GM11168 (cell line): ENCODE results near the gene DNAAF3.
"Not testable (repeated sequence)": the region's sequence is repeated elsewhere in the genome, so short reads cannot be mapped to it uniquely, and the experiment has no call there.

Source experiments
- in situ Hi-C: fragments of 300-500 bp; cut with MboI; formaldehyde crosslinking; loops from one replicate; pipeline ENCODE4 v1.12.0; 2022; ENCODE audit warnings: low sequenced_read_pairs; ENCODE audit not compliant: unreplicated experiment

The DNAAF3 gene

DNA sequence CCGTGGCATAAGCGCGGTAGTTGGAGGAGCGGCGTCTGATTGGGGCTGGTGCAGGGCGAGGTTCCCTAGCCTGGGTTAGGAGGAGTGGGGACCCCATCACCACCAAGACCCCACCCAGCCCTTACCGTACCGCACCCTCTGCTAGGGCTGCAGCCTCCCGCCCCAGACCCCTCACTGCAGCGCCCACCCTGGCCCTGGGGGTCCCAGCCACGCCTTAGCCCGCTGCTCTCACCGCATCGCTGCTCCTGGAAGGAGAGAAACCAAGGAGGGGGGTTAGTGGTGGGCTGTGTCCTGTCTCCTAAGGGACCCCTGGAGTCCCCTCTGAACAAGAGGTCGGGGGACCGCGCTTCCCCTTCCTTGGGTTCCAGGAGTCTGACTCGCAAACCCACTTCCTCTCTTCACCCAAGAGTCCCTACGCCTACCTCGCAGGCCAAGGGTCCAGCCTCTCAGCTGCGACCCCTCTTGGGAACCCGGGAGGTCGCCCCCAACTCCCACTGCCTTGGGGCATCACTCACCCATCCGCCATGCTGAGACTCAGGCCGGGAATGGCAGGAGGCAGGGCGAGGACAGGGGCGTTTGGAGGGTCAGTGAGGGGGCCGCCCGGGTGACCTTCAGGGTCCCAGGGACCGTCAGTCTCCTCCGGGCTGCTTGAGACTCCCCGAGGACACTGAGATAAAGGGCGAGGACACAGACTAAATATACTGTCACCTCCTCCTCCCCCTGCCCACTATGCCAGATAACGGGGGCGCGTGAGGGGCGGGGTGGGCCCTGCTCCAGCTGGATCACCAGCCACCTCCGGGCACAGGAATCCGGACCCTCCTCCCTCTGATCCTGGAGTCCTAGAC lies 9.1 kb downstream of the DNAAF3 start, which contains the start of gene TNNI3:
Gene TNNI3, minus strand, starts transcription at position 669 of the 845 bp plus-strand sequence. Its CDS starts 143 bp downstream, at position 526.
- in situ Hi-C loops = no loop called here

DNA sequence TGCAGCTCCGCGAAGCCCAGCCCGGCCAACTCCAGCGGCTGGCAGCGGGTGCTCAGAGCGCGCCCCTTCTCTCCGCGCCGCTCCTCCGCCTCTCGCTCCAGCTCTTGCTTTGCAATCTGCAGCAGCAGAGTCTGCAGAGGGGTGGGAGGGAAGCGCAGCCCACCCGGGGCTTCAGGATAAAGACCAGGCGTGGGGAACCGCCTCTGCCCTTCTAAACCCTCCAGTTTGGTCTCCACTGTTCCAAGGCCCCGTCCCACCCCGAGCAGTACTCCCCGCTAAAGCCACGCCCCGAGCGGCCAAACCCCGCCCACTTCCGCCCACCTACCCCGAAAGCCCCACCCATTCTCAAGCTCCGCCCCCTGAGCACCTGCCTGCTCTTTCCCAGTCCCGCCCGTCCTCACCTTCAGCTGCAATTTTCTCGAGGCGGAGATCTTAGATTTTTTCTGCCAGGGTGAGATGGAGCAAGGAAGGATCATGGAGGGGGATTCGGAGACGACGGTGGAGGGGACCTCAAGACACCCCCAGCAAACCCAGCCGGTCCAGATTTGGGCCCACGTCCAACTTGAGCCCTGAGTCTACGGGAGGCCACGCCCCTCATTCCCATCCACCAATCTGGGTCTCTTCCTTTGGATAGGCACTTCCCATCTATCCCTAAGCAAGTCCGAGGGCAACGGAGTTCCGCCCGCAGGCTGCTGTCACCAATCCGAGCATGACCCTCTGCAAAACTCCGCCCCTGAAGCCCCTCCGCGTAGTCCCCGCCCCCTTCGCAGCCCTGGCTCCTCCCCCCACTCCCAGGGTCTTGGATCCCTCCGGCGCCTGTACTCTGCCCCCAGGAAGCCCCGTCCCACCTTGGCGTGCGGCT lies 10.0 kb downstream of the DNAAF3 start:
- in situ Hi-C loops = no loop called here

DNA sequence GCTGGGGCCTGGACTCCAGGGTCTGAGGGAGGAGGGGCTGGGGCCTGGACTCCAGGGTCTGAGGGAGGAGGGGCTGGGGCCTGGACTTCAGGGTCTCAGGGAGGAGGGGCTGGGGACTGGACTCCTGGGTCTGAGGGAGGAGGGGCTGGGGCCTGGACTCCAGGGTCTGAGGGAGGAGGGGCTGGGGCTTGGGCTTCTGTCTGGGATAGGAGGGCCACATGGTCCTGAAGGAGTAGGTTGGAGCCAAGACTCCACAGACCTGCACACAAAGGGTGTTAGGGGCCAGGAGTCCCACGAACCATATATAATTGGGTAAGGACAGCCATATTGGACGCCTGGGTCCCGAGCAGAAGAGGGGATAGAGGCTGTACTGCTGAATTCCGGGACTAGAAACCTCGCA lies 10.6 kb downstream of the DNAAF3 start:
- in situ Hi-C loops = not testable (repeated sequence)

DNA sequence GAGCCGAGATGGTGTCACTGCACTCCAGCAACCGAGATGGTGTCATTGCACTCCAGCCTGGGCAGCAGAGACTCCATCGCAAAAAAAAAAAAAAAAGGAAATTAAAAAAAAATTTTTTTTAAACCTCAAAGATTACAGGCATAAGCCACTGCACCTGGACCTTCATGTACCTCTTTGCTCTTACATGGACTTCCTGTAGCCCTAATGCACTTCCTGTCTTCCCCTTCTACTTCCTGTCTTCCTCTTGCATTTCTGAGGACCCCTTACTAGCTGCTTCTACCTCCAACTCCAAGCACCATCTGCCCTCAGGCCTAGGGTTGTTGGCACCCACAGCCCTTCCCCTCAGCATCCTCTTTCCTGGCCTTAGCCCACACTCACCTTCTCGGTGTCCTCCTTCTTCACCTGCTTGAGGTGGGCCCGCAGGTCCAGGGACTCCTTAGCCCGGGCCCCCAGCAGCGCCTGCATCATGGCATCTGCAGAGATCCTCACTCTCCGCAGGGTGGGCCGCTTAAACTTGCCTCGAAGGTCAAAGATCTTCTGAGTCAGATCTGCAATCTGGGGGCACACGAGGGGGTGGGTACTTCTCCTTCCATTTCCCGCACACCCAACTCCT lies 12.7 kb downstream of the DNAAF3 start:
- in situ Hi-C loops = no loop called here

DNA sequence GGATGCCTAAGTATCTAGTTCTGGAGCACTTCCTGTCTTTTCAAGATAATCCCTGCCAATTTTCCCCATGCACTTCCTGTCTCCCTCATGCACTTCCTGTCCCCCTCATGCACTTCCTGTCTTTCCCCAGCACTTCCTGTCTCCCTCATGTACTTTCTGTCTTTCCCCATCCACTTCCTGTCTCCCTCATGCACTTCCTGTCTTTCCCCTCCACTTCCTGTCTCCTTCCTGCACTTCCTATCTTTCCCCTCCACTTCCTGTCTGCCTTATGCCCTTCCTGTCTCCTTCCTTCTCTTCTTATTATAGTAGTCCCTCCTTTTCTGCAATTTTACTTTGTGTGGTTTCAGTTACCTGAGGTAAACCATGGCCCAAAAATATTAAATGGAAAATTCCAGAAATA lies 14.4 kb downstream of the DNAAF3 start:
- in situ Hi-C loops = no loop called here

DNA sequence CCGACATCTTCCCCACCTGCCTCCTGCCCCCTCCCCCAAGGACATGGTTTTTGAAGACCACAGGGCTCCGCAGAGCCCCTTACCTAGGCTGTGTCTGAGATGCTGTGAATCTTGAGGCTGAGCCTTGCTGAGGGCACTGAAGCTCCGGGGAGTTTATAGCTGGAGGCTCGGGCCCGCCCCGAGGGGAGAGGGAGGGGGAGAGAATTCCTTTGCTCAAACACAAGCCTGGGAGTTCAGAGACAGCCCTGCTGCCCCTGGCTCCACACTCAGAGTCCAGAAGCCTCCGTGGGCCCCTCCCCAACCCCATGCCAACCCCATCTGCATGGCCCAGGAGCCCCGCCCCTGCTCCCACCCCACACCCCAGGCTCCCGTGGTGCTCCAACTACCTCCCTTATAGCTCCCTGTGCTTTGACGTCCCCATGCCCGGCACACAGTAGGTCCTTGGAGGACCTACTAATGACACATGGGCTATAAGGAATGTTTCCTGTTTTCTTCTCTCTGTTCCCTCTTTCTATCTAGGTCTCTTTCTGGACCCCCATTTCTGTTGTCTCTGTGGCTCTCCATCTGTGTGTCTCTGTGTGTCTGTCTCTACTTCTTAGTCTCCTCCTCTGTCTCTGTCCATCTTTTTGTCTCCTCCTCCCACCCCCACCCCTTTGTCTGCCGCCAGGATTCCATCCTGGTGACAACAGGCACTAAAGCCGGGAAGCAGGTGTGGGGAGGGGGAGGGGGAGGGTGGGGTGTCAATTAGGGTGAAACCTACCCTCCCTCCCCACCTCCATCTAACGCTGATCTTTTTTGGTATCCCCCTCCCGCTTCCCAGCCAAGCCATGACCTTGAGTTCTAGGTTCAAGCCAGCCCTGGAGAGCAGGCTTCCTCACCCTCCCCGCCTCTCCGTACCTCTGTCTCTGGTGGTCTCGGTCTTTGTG lies 17.1 kb downstream of the DNAAF3 start, which contains the start of gene TNNT1:
Gene TNNT1, minus strand, starts transcription at position 129 of the 926 bp plus-strand sequence. CDS start 2,049 bp downstream, outside the sequence.
- in situ Hi-C loops = loop anchor here (25.0 kb wide), 1 partner anchor 263 kb away; the partner anchor contains the start of gene UBE2S

DNA sequence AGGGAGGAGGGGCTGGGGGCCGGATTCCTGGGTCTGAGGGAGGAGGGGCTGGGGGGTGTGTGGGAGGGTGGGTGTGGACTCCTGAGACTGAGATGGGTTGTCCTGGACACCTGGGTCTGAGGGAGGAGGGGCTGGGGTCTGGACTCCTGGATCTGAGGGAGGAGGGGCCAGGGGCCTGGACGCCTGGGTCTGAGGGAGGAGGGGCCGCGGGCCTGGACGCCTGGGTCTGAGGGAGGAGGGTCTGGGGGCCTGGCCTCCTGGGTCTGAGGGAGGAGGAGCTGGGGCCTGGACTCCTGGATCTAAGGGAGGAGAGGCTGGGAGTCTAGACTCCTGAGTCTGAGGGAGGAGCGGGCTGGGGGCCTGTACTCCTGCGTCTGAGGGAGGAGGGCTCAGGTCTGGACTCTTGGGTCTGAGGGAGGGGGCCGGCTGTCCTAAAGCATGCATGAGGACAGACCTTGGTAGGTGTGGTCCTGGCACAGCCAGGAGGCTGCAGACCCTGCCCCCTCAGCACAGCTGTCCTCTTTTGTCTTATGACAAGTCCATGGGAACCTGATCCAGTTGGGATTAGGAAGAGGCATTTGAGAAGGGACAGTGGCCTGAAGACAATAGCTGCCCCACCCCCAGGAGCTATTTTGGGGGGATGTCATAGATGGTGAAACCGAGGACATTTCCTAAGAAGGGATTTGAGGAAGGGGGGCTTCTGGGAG lies 18.7 kb downstream of the DNAAF3 start:
- in situ Hi-C loops = loop anchor here (25.0 kb wide), 1 partner anchor 265 kb away; the partner anchor contains the start of gene UBE2S

DNA sequence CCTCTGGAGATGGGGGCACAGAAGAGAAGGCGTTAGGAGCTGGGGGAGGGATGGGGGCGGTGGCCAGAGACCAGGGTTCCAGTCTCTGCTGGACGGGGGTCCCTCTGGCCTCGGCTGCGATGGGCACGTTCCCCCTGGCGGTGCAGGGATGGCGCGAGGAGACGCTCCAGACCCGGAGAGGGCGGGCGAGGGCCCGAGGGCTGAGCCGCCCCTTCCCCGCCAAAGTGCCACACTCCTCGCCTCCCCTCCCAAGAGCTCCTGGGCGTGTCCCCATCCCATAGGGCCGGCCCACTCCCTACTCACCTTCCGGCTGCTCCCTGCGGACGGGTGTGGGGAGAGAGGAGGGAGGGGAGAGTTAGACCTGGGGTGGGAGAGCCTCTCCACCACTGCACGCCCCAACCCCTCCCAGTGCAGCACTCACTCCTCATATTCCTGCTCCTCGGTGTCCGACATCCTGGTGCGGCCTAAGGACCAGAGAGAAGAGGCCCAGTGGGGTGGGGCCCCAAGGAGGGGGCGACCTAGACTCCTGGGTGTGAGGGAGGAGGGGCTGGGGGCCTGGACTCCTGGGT lies 19.6 kb downstream of the DNAAF3 start:
- in situ Hi-C loops = loop anchor here (25.0 kb wide), 1 partner anchor 266 kb away; the partner anchor contains the start of gene UBE2S

DNA sequence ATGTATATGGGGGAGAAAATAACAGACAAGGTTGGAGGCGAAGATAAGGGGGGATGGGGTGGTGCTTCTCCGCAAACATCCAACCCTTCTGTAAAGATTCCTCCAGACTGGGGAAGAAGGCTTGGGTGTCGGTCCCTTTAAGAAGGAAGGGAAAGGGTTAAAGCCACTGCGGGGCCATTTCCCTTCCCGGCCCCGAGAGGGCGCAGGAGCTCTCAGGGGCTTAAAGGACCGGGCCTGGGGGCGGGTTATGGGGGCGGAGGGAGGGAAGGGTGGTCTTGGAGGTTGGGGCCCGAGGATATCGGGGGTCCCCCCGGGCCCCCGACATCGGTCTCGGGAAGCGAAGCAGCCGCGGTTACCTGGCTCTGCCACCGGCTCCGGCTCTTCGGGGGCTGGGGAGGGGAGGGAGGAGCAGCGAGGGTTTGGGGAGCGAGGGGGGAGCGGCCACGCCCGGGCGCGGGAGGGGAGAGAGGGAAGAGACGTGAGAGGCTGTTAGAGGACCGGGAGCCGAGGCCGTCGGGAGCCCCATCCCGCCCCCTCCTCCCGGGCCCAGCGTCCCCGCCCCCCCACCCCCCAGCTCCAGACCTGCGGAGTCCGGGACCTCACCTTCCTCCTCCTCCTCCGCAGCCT lies 20.2 kb downstream of the DNAAF3 start:
- in situ Hi-C loops = loop anchor here (25.0 kb wide), 1 partner anchor 266 kb away; the partner anchor contains the start of gene UBE2S

DNA sequence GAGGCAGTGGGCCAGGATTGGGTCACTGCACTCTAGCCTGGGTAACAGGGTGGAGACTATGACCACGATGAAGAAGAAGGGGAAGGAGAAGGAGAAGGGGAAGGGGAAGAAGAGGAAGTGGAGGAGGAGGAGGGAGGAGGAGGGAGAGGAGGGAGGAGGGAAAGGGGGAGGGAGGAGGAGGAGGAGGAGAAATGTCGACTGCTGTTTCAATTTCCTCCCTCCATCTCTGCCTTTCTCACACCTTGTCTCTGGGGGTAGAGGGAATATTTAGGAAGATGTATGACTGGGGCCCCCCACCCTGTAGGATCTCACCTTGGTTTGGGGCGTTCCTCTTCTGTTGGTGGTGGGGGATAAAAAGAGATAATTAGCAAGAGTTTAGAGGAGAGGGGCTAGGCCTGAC lies 21.2 kb downstream of the DNAAF3 start:
- in situ Hi-C loops = loop anchor here (25.0 kb wide), 1 partner anchor 267 kb away; the partner anchor contains the start of gene UBE2S

DNA sequence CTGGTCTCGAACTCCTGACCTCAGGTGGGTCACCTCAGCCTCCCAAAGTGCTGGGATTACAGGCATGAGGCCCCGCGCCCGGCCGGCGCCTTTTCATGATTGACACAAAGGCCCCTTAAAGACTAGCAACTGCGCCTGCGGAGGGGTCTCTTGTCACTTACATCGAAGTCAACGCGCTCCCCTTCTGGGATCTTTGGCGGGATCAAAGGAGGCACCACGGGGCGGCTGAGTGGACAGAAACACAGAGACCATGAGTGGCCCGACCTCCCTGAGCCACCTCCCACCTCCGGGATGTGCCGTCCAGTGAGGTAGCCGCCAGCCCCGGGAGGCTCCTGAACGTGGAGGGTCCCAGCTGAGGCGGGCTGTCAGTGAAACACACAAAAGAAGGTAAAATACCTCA lies 24.7 kb downstream of the DNAAF3 start:
- in situ Hi-C loops = loop anchor here (25.0 kb wide), 1 partner anchor 271 kb away; the partner anchor contains the start of gene UBE2S

DNA sequence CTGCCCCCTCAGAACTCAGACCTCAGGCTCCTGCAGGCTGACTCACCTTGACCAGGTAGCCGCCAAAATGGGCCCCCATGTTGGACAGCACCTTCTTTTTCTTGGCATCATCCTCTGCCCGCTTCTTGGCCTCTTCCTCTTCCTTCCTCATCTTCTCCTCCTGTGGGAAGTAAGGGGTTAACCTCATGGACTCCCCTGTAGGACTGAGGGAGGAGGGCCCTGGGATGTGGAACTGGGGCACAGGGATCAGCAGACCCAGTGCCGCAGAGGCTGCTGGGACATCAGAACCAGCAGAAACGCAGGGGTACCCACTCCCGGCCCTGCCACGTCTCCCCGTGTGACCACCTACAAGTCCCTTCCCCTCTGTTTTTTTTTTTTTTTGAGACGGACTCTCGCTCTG lies 28.5 kb downstream of the DNAAF3 start:
- in situ Hi-C loops = loop anchor here (25.0 kb wide), 1 partner anchor 274 kb away; the partner anchor contains the start of gene UBE2S

DNA sequence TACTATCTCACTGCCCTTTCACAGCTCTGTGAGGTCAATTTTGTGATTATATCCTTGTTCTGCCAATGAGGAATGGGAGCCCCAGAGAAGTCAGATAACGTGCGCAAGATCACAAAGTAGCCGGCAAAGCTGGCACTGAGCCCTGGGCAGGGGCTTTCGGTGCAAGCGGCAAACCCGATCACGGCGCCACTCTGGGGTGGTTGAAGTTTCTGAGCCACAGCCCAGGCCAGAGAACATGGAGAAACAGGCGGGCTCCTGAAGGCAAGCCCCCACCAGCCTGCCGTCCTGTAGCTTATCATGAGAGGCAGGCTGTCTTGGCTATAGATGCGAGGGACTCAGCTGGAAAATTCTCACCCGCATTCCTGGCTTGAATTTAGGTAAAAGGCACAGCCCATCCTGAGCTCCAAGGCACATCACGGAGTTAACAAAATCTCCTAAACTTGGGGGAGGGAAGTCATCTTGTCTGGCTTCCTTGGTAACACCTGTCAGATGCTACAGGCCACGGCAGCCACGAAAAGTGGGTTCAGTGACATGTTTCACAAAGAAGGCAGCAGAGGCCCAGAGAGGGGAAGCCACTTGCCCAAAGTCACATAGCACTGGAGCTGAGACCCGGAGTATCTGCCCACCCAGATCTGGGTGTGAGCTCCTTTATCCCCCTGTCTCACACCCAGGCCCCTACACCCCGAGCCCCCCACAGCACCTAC lies 29.9 kb downstream of the DNAAF3 start:
- in situ Hi-C loops = loop anchor here (25.0 kb wide), 1 partner anchor 276 kb away; the partner anchor contains the start of gene UBE2S

DNA sequence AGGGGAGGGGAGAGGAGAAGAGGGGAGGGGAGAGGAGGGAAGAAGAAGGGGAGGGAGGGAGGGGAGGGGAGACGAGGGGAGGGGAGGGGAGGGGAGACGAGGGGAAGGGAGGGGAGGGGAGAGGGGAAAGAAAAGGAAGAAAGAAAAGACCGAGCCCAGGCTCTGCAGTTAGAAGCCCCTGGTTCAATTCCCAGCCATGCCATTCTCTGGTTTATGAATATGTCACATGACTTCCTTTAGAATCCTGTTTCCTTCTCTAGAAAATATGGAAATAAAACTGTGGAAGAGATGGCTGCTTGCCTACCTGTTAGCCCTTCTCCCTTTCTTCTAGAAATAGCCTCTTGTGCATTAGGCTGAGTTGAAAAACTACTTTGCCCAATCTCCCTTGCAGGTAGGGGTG lies 31.7 kb downstream of the DNAAF3 start:
- in situ Hi-C loops = loop anchor here (25.0 kb wide), 1 partner anchor 278 kb away; the partner anchor contains the start of gene UBE2S

DNA sequence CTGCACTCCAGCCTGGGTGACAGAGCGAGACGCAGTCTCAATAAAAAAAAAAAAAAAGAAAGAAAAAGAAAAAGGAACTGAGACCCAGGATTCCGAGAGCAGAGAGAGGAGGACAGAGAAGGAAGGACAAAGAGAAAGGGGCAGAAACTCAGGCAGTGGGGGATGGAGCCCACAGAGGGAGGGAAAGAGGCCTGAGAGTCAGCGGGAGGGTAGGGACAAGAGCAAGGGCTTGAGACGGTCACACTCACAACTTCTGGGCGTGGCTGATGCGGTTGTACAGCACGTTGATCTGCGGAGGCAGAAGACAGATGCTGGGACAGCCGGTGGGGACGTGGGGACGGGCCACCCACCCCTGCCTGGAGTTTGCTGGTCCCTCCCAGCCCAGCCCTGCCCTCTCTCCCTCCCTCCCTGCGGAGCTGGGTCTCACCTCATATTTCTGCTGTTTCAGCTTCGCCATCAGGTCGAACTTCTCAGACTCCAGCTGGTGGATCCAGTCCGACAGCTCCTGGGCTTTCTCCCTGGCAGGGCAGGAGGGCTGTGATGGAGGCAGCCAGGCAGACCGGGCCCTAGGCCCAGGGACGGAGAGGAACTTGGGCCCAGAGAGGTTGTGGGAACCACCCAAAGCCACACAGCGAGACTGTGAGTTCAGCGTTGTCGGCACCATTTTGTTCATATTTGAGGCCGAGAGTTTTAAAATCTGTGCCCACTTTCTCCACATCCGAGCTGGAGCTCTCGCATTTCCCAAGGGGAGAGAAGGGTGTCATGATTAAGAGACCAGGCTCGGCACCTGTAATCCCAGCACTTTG lies 32.6 kb downstream of the DNAAF3 start:
- in situ Hi-C loops = loop anchor here (25.0 kb wide), 1 partner anchor 278 kb away; the partner anchor contains the start of gene UBE2S
